GM18499 (cell line): Measurements from ENCODE around the gene GSG1L.

Source experiments
- ATAC-seq: cut with Tn5 transposase; IDR thresholded peaks from one replicate; pipeline ENCODE4 v1.9.1; 2021; ENCODE audit warnings: moderate number of reproducible peaks; ENCODE audit not compliant: insufficient read depth, unreplicated experiment

The GSG1L gene

DNA sequence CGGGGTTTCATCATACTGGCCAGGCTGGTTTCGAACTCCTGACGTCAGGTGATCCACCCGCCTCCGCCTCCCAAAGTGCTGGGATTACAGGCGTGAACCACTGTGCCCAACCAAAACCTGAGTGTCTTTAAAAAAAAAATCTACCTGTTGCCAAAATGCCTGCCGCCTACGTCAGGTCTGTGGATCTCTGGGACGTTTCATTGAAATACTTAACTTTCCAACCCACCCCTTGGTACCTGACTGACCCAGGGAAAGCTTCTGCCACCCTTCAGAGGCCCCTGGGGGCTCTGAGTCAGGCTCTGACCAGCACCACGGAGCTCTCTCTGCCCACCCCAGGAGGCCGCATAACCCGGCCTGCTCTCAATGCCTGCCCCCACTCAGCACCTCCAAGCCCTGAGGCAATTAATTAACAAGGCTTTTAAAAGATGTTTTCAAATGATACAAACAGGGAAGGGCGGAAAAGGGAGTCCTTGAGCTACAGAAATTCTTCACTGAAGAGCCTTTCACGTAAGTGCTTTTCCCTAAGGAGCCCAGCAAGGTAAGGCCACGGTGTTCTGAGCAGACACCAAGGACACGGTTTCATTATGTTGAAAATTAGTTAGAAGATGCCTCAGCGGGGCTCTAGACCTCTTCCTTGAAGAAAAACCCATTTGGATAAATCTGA, 29.3 kb upstream of the GSG1L start:
- ATAC-seq = no peak

- ATAC-seq = no peak
Observed at GRCh38 chr16:28091656-28092055, 28.1 kb upstream of the GSG1L start.

DNA sequence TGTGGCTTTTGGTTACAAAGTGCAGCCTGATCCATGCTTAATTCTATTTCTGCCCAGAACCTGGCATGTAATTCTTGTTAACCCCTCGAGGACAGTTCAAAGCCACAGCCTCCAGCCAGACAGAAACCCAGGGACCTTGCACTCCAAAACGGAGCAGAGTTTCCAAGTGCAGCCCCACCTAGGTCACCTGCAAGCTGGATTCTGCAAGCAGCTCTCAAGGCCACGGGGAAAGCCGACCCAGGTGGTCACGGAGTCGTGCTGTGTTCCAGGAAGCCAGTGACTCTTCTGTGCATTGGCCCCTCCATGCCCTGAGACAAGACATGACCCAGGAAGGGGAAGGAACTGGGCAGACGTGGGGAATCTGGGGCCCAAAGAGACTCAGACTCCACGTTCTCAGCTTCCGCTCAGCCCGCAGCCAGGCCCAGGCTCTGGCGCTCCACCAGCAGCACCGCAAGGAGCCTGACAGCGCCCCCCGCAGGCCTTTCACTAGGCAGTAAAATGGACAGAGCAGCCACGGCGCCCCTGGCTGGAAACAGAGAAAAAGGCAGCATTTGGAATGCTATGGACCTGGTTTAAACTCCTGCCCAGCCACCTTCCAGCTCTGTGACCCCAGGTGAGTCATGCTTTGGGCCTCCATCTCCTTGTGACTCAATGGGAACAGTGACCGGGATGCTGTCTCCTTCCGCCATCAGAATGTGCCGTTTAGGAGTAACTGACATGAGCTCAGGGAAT, 27.3 kb upstream of the GSG1L start:
- no peak for ATAC-seq

DNA sequence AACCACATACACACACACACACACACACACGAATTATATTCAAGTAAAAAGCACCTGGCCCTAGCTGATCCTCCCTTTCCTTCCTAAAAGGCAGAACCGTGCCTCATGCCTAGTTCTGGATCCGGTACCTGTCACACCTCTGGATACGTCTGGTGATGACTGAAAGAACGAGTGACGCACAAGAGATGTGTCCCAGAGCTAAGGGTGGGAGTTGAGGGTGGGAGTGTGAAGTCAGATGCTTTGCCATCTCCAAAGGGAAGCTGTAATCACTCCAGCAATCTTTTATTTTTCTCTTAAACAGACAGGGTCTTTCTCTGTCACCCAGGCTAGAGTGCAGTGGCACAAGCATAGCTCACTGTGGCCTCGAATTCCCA, 26.5 kb upstream of the GSG1L start:
- no peak for ATAC-seq

DNA sequence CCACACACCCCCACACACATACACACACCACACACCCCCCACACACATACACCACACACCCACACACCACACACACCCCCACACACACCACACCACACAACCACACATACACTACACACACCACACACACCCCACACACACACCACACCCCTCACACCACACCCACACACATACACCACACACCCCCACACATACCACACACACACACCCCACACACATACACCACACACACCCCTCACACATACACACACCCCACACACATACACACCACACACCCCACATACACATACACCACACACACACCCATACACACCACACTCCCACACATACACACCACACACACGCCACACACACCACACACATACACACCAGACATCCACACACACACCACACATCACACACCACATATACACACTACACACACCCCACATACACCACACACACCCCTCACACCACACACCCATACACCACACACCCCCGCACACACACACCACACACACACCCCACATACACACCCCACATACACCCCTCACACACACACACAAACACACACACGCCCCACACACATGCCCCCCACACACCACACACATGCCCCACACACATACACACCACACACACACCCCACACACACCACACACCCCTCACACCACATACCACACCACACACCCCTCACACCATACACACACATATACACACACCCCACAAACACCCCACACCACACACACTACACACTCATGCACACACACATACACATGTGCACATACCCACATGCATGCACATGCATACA, 25.9 kb upstream of the GSG1L start:
- ATAC-seq = no peak

- no peak for ATAC-seq
Observed at GRCh38 chr16:28087675-28088300, 24.3 kb upstream of the GSG1L start.

- ATAC-seq = no peak
Observed at GRCh38 chr16:28087140-28087660, 23.7 kb upstream of the GSG1L start.

DNA sequence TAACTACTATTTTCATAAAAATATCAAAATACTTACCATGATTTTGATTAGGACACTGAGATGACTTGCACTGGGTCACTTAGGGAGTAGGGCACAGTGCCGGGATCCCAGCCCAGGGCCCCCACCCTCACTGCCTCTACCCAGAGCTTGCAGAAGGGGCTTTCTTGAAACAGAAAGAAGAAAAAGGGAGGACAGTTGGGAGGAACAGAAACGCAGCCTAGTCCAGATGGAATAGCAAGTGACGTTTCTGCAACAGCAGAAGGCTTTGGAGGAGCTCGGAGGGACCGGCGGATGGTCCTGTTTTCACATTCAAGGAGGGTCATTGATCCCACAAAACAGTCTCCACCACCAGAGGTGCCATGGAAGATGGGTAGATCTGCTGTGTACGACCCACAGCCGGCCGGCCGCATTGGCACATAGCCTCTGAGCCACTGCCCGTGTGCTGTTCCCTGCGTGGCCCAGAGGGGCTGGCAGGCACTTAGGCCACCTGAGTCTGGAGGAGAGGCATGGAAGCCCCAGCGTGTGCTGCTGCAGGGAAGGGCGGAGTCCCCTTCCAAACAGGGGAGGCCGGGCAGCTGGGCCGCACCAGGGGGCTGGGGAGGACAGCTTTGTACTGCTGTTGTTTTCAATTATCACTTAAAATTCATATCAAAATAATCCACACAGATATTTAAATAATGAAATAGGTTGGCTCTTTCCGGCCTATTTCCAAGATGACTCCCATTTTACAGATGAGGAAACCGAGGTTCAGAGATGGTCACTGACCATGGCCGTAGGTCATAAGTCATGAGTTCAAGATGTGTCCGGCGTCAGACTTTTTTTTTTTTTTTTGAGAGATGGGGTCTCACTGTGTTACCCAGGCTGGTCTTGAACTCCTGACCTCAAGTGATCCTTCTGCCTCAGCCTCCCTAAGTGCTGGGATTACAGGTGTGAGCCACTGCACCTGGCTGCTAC, 22.9 kb upstream of the GSG1L start:
- no peak for ATAC-seq

DNA sequence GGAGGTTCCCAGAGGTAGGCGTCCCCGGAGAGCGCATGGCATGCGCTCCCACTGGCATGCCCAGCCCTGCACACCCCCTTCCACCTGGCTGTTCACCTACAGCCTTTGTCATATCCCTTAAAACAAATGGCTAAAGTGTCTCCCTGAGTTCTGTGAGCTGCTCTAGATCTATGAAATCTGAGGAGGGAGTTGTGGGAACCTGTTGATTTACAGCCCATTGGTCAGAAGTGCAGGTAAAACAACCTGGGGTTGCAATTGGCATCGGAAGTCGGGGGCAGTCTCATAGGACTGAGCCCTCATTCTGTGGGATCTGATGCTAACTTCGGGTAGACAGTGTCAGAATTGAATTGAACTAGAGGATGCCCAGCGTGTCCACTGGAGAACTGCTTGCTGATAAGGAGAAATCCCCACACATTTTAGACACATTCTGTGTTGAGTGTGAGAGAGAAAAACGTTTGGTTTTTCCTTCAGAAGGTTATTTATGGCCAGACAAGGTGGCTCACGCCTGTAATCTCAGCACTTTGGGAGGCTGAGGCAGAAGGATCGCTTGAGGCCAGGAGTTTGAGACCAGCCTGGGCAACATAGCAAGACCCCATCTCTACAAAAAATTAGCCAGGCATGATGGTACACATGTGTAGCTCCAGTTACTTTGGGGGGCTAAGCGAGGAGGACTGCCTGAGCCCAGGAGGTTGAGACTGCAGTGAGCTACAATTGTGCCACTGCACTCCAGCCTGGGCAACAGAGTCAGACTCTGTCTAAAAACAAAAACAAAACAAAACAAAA, 22.1 kb upstream of the GSG1L start:
- ATAC-seq = no peak

GRCh38 chr16:28084209-28084608, 20.7 kb upstream of the GSG1L start:
- ATAC-seq = no peak

- ATAC-seq = no peak
Observed at GRCh38 chr16:28082624-28083023, 19.1 kb upstream of the GSG1L start.

DNA sequence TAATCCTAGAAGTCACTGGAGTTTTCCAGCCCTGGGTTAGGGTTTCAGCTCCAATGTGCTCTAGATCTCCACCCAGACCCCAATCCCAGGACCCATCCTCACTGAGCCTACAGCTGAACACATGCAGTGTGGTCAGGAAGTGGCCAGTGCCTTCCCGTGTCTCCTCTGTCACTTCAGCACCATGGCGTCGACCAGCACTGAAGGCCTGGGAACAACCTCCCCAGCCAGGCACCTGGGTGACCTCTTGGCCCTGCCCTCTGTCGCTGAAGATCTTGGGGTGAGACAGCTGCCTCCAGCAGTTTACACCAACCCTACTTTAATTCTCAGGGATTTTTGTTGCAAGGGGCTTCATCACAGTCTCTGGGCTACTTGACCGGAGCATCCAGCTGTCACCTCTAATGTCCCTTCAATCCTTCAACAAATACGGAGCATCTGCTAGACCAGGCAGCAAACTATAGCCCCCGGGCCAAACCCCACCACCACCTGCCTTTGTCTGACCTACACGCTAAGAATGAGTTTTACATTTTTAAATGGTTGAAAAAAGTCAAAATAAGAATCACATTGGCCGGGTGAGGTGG, 18.0 kb upstream of the GSG1L start:
- no peak for ATAC-seq

- ATAC-seq = no peak
Observed at GRCh38 chr16:28078261-28078660, 14.7 kb upstream of the GSG1L start.

GRCh38 chr16:28073836-28074235, 10.3 kb upstream of the GSG1L start:
- no peak for ATAC-seq

DNA sequence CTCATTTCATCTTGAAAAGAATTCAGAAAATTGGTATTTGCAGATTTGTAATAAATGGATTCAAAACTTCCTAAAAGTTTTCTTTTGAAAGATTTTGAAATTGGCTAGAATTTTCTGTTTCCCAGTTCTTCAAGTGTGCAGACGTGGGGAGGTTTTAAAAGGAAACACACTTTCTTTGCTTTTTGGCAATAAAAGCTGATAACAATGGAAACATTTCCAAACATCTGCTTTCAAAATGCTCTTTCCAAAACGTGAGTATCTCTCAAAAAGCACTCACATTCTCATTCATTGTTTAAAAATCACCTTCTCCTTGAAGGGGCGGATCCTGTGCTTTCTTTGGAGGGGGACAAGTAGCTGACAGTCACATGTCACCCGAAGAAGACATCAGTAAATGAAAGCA, 8.6 kb upstream of the GSG1L start:
- no peak for ATAC-seq

DNA sequence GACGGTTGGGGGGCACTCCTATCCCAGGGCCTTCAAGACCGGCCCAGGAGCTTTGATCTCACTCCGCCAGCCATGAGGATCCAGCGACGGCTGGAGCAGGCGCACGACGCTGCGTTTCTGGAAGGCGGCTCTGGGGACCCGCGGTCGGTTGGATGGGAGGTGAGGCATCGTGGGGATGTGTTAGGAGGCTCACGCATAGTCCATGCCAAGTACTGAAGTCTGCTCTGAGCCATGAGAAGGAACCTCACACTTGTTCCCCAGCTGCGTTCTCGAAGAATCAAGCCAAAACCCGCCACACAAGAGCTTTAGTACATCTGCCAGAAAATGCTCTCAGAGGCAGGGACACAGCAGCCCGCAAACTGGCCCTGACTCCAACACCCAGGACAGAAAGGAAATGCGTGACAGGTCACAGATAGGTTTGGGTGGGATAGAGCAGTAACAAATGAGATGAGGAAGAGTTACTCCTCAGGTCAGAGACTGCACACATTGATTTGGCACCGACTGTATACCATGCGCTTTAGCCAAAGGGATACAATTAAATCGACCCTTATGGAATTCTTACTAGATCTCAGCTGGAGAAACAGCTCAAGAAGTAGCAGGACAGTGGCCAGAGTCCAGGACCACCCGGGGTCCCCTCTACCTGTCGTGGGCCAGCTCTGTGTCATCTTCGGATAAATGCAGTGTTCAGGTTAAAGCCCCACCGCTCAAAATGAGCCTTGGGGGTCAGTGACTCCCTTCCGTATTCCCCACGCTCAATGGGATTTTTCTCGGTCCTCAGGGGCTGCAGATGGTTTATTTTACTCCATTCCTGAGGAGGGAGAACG, 6.7 kb upstream of the GSG1L start:
- no peak for ATAC-seq

GRCh38 chr16:28068976-28069375, 5.5 kb upstream of the GSG1L start:
- no peak for ATAC-seq
